BLaER1 treated with 17β-estradiol and CSF1 and Interleukin-3, amounts not matched to agents 10 nM and 100 nM (cell line): Measurements from ENCODE around the gene L3MBTL4.
A peak's percentile ranks its signal among the peaks of the same experiment; 100 is the strongest.

Experiments
- H3K27ac ChIP-seq, 11 experiments: shearing (Covaris generic); formaldehyde crosslinking; 2 replicates each; pipeline ENCODE4 v1.8.1; 2022
- H3K27me3 ChIP-seq, 11 experiments: shearing (Covaris generic); formaldehyde crosslinking; 2 replicates each; pipeline ENCODE4 v1.8.1; 2022
- H3K36me3 ChIP-seq, 11 experiments: shearing (Covaris generic); formaldehyde crosslinking; 2 replicates each; pipeline ENCODE4 v1.8.1; 2022
- H3K4me1 ChIP-seq, 10 experiments: shearing (Covaris generic); formaldehyde crosslinking; 2 replicates each; pipeline ENCODE4 v1.8.1; 2022
- H3K4me2 ChIP-seq, 11 experiments: shearing (Covaris generic); formaldehyde crosslinking; 2 replicates each; pipeline ENCODE4 v1.8.1; 2022
- H3K4me3 ChIP-seq, 10 experiments: shearing (Covaris generic); formaldehyde crosslinking; 2 replicates each; pipeline ENCODE4 v1.8.1; 2022
- H3K9ac ChIP-seq, 11 experiments: shearing (Covaris generic); formaldehyde crosslinking; 2 replicates each; pipeline ENCODE4 v1.8.1; 2022
- H3K9me3 ChIP-seq, 11 experiments: shearing (Covaris generic); formaldehyde crosslinking; replicated peaks in 1 of 11; 2 replicates each; pipeline ENCODE4 v1.8.1; 2022
- H4K20me1 ChIP-seq, 11 experiments: shearing (Covaris generic); formaldehyde crosslinking; 2 replicates each; pipeline ENCODE4 v1.8.1; 2022
- Cebpa-rat ChIP-seq, 11 experiments: shearing (Covaris generic); IDR thresholded peaks; 2 replicates each; pipeline ENCODE4 v1.8.1; 2022

L3MBTL4 gene

GRCh38 chr18:5969355-5969988 lies 445.2 kb downstream of the L3MBTL4 start:
- no peaks in the 10 kb centered on the region for H4K20me1 ChIP-seq
- H3K4me3 ChIP-seq, result no peak overlapping the region
- H3K27me3 ChIP-seq, result no peaks in the 10 kb centered on the region
- 0 out of 22 replicates have a peak, but pooled peaks cover 0 to 1% (median 0%) of the 10 kb centered on the region in 11 experiments for H3K9me3 ChIP-seq
- H3K27ac ChIP-seq, result peak overlapping the region in 4 of 11 experiments; percentile 8 to 50 (median 38); a peak in 4 of 22 replicates
- peaks cover 15 to 32% (median 28%) of the 10 kb centered on the region in 10 experiments for H3K4me1 ChIP-seq
- H3K36me3 ChIP-seq, result no peaks in the 10 kb centered on the region
- H3K4me2 ChIP-seq, result peak overlapping the region in 8 of 11 experiments; percentile 23 to 65 (median 44); a peak in 16 of 22 replicates
- no peak for TF ChIP-seq Cebpa-rat (IDR thresholded peaks at IDR 0.05)
- no peak overlapping the region for H3K9ac ChIP-seq

- Histone ChIP-seq H3K36me3 (no peaks in the 10 kb centered on the region), H3K27ac (no peak overlapping the region), H3K4me3 (no peak overlapping the region), H3K4me2 (no peak overlapping the region), H3K4me1 (peaks cover 0 to 20% (median 15%) of the 10 kb centered on the region in 10 experiments; a peak in 15 of 20 replicates), H4K20me1 (no peaks in the 10 kb centered on the region), H3K9ac (no peak overlapping the region), H3K9me3 (no peaks in the 10 kb centered on the region), H3K27me3 (no peaks in the 10 kb centered on the region)
- TF ChIP-seq Cebpa-rat (IDR thresholded peaks at IDR 0.05), result no peak
These were observed 447.0 kb downstream of the L3MBTL4 start for GRCh38 chr18:5967666-5968065.

- Histone ChIP-seq H3K9me3 (no peaks in the 10 kb centered on the region), H3K9ac (no peak overlapping the region), H3K4me2 (no peak overlapping the region), H4K20me1 (no peaks in the 10 kb centered on the region), H3K27me3 (no peaks in the 10 kb centered on the region), H3K27ac (no peak overlapping the region), H3K36me3 (no peaks in the 10 kb centered on the region), H3K4me3 (no peak overlapping the region), H3K4me1 (peaks cover 0 to 21% (median 13%) of the 10 kb centered on the region in 10 experiments; a peak in 13 of 20 replicates)
- TF ChIP-seq Cebpa-rat (IDR thresholded peaks at IDR 0.05), result no peak
These were observed 447.7 kb downstream of the L3MBTL4 start for GRCh38 chr18:5967007-5967406.

GRCh38 chr18:5966514-5966913 lies 448.2 kb downstream of the L3MBTL4 start:
- Histone ChIP-seq H3K4me3 (no peak overlapping the region), H3K27me3 (no peaks in the 10 kb centered on the region), H3K4me2 (no peak overlapping the region), H3K9ac (no peak overlapping the region), H3K36me3 (no peaks in the 10 kb centered on the region), H4K20me1 (no peaks in the 10 kb centered on the region), H3K27ac (no peak overlapping the region), H3K9me3 (no peaks in the 10 kb centered on the region), H3K4me1 (peaks cover 0 to 26% (median 17%) of the 10 kb centered on the region in 10 experiments; a peak in 13 of 20 replicates)
- TF ChIP-seq Cebpa-rat (IDR thresholded peaks at IDR 0.05), result no peak

GRCh38 chr18:5964996-5965395 lies 449.7 kb downstream of the L3MBTL4 start:
- Histone ChIP-seq H3K27me3 (no peaks in the 10 kb centered on the region), H3K9ac (no peak overlapping the region), H3K27ac (no peak overlapping the region), H3K4me2 (no peak overlapping the region), H3K4me3 (no peak overlapping the region), H3K4me1 (peaks cover 0 to 22% (median 16%) of the 10 kb centered on the region in 10 experiments; a peak in 13 of 20 replicates), H3K36me3 (no peaks in the 10 kb centered on the region), H4K20me1 (no peaks in the 10 kb centered on the region), H3K9me3 (no peaks in the 10 kb centered on the region)
- TF ChIP-seq Cebpa-rat (IDR thresholded peaks at IDR 0.05), result no peak

- Histone ChIP-seq H3K4me2 (no peak overlapping the region), H3K27ac (no peak overlapping the region), H3K4me1 (peaks cover 0 to 18% (median 12%) of the 10 kb centered on the region in 10 experiments; a peak in 12 of 20 replicates), H3K27me3 (no peaks in the 10 kb centered on the region), H3K36me3 (no peaks in the 10 kb centered on the region), H3K4me3 (no peak overlapping the region), H4K20me1 (no peaks in the 10 kb centered on the region), H3K9ac (no peak overlapping the region), H3K9me3 (no peaks in the 10 kb centered on the region)
- no peak for TF ChIP-seq Cebpa-rat (IDR thresholded peaks at IDR 0.05)
These were observed 450.1 kb downstream of the L3MBTL4 start for GRCh38 chr18:5964596-5964995.

GRCh38 chr18:5964108-5964507 lies 450.6 kb downstream of the L3MBTL4 start:
- TF ChIP-seq Cebpa-rat (IDR thresholded peaks at IDR 0.05), result no peak
- H3K4me1 ChIP-seq, result peaks cover 0 to 13% (median 8%) of the 10 kb centered on the region in 10 experiments; a peak in 10 of 20 replicates
- no peaks in the 10 kb centered on the region for H4K20me1 ChIP-seq
- H3K36me3 ChIP-seq, result no peaks in the 10 kb centered on the region
- H3K27ac ChIP-seq, result no peak overlapping the region
- no peaks in the 10 kb centered on the region for H3K27me3 ChIP-seq
- H3K9ac ChIP-seq, result no peak overlapping the region
- no peak overlapping the region for H3K4me2 ChIP-seq
- no peaks in the 10 kb centered on the region for H3K9me3 ChIP-seq
- H3K4me3 ChIP-seq, result no peak overlapping the region

GRCh38 chr18:5963267-5963666 lies 451.4 kb downstream of the L3MBTL4 start:
- H3K4me1 ChIP-seq, result peaks cover 0 to 13% (median 8%) of the 10 kb centered on the region in 10 experiments; a peak in 10 of 20 replicates
- H3K9me3 ChIP-seq, result no peaks in the 10 kb centered on the region
- H3K27me3 ChIP-seq, result no peaks in the 10 kb centered on the region
- no peak for TF ChIP-seq Cebpa-rat (IDR thresholded peaks at IDR 0.05)
- no peak overlapping the region for H3K27ac ChIP-seq
- no peak overlapping the region for H3K4me2 ChIP-seq
- no peaks in the 10 kb centered on the region for H3K36me3 ChIP-seq
- no peak overlapping the region for H3K9ac ChIP-seq
- no peaks in the 10 kb centered on the region for H4K20me1 ChIP-seq
- H3K4me3 ChIP-seq, result no peak overlapping the region

GRCh38 chr18:5962362-5962761 lies 452.3 kb downstream of the L3MBTL4 start:
- Histone ChIP-seq H3K4me1 (peaks cover 0 to 13% (median 8%) of the 10 kb centered on the region in 10 experiments; a peak in 10 of 20 replicates), H3K9ac (no peak overlapping the region), H3K27ac (no peak overlapping the region), H3K9me3 (no peaks in the 10 kb centered on the region), H3K4me2 (no peak overlapping the region; a peak in 1 of 22 replicates), H3K27me3 (no peaks in the 10 kb centered on the region), H4K20me1 (no peaks in the 10 kb centered on the region), H3K4me3 (no peak overlapping the region), H3K36me3 (no peaks in the 10 kb centered on the region)
- no peak for TF ChIP-seq Cebpa-rat (IDR thresholded peaks at IDR 0.05)

GRCh38 chr18:5961828-5962150 lies 452.9 kb downstream of the L3MBTL4 start:
- TF ChIP-seq Cebpa-rat (IDR thresholded peaks at IDR 0.05), result no peak
- peak overlapping the region in 6 of 11 experiments; percentile 4 to 52 (median 25); a peak in 7 of 22 replicates for H3K4me2 ChIP-seq
- no peak overlapping the region for H3K27ac ChIP-seq
- H4K20me1 ChIP-seq, result no peaks in the 10 kb centered on the region
- H3K4me3 ChIP-seq, result no peak overlapping the region
- H3K4me1 ChIP-seq, result peaks cover 0 to 13% (median 8%) of the 10 kb centered on the region in 10 experiments; a peak in 10 of 20 replicates
- H3K27me3 ChIP-seq, result no peaks in the 10 kb centered on the region
- no peaks in the 10 kb centered on the region for H3K9me3 ChIP-seq
- H3K9ac ChIP-seq, result no peak overlapping the region
- no peaks in the 10 kb centered on the region for H3K36me3 ChIP-seq
